Stimulated activated CD4-positive, alpha-beta T cell treated with anti-CD3 and anti-CD28 coated beads, Interleukin-4, amount 100 ng/mL, for 24 hours (primary cell): Measurements from ENCODE around the gene THRA.
A peak's percentile ranks its signal among the peaks of the same experiment; 100 is the strongest.

Experiments used
- DNase-seq: peaks from one replicate; pipeline ENCODE4 v3.0.0-alpha.2; 2020

Gene THRA

DNA sequence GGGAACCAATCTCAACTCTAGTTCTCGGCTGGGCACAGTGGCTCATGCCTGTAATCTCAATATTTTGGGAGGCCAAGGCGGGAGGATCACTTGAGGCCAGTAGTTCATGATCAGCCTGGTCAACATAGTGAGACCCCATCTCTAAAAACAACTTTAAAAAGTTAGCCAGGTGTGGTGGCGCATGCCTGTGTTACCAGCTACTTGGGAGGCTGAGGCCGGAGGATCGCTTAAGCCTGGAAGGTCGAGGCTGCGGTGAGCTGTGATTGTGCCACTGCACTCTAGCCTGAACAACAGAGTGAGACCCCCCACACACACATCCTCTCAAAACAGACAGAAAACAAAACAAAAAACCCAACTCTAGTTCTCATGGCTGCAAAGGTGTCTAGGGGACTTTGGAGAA lies 4.9 kb downstream of the THRA start:
- no peak for DNase-seq

- DNase-seq = no peak
Observed at GRCh38 chr17:40068129-40068581, 5.4 kb downstream of the THRA start.

DNA sequence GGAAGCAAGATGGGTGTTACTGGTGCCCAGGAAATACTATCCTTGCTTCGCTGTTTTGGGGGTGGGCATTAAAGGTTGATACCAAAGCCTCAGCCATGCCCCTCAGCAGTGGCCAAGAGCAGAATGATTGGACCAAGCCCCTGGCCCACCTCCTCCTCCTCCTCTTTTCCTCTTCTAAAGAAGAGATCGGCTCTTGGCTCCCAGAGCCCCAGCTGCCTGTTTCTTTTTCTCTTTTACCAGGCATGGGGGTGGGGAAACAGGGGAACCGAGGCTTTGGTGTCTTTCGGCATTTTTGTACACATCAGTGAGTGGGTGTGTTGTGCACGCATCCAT lies 5.8 kb downstream of the THRA start:
- no peak for DNase-seq

DNA sequence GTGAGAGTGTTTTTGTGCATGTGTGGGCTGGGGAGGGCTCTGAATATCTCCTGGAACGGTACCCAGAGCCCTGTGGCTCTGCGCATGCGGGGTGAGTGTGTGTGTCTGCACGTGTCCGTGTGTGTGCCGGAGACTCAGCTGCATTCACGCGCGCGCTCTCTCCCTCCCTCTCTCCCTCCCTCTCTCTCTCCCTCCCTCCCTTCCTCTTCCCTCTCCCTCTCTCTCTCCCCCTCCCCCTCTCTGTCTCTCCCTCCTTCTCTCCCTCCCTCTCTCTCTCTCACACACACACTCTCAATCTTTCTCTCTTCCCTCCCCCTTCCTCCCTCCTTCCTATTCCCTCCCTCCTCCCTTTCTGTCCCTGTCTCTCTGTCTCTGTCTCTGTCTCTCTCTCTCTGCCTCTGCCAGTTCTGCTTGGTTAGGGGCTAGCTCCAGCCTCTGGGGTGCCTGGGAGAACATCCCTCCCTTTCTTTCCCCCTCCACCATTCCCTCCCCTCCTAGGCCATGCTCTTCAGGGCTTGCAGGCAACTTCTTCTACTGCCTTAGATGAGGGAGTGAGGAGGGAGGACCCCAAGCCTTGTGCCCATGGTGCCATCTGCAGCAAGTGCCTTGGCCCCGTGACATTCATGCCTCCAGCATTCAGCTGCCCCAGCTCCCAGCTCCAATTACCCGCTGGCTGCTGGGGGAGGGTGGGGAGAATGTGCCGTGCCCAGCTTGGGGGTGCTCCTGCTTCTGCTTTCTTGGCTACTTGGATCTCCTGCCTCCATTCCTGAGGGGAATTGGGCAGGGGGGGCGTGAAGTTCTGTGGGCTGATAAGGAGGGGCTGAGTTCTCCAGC lies 6.4 kb downstream of the THRA start:
- peak; percentile 86 for DNase-seq

- peak; percentile 30 for DNase-seq
Observed at GRCh38 chr17:40069751-40070708, 7.3 kb downstream of the THRA start.

GRCh38 chr17:40070709-40071312 lies 8.0 kb downstream of the THRA start:
- no peak for DNase-seq

DNA sequence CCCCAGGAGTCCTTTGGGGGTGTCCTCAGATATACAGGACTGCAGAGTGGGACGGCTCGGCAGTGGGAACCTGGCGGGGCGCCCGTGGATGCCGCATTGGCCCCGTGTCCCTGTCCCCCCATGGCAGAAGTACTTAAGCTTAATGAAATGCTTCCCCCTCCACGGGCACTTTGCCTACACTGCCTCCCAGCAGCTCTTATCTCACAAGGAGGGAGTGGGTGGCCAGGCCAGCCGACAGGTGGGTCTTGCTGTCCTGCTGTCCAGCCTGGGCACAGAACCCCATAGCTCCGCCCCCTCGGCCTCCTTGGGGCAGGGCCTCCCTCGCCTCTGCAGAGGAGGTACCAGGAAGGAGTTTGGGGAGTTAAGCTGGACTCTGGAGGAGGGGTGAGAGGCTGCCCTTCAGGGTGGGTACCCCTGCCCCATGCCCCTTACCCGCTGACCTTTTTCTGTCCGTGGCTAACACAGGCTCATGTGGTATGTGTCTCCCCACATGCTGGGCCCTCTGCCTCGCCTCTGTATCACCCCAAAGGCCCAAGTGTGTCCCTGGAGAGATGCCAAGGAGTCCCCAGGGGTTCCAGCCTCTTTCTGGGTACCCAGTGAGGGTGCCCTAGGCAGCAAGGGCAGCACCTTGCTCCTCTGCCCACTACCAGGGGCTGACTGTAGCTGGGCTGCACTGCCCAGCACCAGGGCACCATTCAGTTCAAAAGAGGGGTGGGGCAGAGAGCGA lies 8.7 kb downstream of the THRA start:
- DNase-seq = no peak

DNA sequence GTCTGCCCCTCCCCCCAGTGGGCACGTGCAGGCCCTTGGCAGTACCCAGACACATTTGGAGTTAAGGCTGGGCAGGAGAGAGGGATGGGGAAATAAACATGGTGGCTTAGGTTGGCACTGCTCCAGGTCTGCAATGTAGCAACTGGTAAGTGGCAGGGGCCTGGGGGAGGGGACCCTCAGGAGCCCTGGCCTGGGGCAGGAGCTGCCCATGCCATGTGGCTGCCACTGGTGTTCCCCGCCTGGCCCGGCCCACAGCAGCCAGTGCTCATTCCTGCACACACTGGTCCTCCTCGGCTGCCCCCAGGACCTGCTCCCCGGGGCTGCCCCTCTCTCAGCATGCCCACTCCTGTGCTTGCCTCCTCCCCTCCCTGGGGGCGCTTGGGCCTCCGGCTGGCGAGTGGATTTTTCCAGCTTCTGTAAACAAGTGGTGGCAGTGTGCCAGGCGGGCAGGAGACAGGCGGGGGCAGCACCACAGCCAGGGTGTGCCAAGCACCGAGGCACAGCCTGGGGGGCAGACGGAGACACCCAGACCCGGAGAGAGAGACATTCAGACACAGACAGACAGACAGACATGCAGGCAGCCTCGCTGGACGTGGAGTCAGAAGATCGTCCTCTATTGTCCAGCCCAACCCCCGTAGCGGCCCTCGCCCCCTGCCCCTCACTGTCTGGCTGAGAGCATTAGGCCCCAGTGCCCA lies 9.4 kb downstream of the THRA start:
- DNase-seq = no peak

- DNase-seq = no peak
Observed at GRCh38 chr17:40072735-40073346, 10.1 kb downstream of the THRA start.

DNA sequence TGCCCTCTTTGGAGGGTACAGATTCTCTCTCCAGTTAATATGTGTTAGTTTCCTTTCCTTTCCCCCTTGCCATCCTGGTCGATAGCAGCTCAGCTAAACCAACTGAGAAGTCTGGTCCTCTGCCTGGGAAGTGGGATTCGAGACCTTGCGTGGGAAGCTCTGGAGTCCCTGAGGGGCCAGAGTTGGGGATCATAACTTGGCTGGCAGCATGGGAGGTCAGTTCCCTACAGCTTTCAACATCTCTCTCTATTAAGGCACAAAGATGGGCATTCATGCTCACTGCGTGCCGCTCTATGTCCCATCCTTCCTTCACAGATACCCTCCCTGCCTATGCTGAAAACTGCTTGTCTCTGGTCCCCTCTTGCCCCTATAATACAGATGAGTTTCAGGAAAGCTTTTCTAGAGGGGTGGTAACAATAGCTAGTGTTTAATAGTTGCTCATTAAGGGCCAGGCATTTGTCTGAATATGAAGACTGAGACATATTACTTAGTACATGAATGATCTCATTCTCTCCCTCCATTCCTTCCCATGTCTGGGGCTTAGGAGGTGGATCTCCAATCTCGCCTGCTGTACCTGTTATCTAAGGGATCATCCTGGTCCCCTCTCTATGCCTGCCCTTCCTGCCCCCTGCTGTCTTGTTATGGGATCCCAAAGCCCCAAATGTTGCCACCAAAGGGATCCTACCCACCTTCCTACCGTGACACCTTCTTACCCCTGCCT lies 10.8 kb downstream of the THRA start:
- no peak for DNase-seq

- DNase-seq = no peak
Observed at GRCh38 chr17:40074175-40074512, 11.4 kb downstream of the THRA start.

DNA sequence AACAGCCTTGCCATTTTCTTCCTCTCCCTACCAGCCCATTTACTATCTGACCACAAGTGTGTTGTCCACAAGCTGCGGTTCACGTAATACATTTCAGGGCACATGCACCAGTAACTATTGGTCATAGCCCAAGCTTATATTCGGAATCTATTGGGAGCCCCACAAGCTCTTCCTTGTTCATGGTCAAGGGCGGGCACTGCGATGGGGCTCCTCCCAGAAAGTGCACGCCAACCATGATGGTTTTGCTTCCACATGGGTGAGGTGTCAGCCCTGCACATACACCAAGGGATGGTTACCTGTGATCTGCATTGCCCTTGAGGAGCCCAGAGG lies 12.1 kb downstream of the THRA start:
- no peak for DNase-seq

DNA sequence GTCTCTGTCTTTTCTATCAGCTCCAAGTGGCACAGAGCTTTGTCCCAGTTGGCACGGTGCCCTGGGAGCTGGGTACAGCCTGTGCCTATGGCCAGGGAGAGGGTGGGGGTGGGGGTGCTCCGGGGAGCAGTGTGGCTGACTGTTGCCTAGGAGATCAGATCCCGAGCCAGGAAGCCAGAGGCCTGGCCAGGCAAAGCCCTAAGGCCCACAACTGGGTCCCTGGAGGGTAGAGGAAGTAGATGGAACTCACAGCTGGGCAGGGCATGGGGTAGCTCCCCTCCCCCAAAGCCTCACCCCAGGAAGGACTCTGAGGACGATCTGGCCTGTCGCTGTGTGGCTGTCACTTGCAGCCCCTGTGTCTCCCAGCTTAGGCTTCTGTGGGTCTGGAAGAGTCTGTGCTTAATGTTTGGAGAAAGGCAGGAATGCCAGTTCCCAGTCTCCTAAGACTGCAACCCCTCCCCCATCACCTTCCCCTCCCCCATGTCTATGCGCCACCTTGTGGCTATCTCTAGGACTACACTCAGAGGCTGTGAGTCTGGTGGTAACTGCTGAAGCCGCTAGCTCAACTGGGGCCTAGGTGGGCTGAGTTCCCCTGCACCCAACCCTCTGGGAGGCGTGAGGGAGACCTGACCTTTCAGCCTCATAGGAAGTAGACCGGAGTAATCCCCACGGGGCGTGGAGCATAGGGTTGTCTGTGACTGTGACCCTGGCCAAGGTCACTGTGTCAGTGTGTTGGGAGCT lies 12.6 kb downstream of the THRA start:
- DNase-seq = peak; percentile 75

- DNase-seq = no peak
Observed at GRCh38 chr17:40075942-40076498, 13.3 kb downstream of the THRA start.

DNA sequence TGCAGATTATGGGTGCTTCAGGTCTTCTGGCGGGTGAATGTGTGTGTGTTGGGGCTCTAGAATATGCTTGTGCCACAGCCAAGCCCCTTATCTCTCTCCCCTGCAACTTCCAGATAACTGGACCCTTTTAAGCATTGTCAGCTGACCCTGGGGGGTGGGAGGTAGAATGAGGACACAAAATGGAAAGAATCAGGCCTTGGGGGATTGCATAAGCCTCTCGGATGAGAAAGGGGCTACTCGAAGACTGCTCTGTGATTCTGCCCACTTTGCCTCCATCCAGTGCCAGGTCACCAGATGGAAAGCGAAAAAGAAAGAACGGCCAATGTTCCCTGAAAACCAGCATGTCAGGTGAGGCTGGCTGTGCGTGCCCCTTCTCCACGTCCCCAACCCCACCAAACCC lies 13.8 kb downstream of the THRA start:
- DNase-seq = no peak

DNA sequence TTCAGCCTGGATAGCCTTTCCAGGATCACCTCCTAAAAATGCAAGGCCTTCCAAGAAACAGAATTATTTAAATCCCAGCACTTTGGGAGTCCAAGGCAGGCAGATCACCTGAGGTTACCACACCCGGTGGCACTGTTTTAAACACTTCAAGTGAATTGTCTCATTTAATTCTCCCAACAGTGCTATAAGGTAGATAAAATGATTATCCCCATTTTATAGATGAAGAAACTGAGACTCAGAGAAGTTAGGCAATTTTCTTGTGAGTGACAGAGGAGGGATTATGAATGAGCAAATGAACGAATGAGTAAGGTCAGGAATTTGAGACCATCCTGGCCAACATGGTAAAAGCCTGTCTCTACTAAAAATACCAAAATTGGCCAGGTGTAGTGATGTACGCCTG lies 16.8 kb downstream of the THRA start:
- DNase-seq = no peak

DNA sequence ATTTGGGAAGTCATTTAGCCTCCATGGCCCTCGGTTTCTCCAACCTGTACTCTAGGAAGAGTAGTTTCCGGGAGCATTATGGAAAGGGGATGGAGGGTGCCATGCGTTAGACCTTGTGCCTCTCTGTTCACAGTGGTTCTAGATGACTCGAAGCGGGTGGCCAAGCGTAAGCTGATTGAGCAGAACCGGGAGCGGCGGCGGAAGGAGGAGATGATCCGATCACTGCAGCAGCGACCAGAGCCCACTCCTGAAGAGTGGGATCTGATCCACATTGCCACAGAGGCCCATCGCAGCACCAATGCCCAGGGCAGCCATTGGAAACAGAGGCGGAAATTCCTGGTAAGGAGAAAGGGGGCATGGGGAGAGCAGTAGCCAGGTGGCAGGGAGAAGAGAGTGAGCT lies 21.7 kb downstream of the THRA start:
- no peak for DNase-seq

- peak; percentile 73 for DNase-seq
Observed at GRCh38 chr17:40086150-40087044, 23.6 kb downstream of the THRA start.
